Measurements from ENCODE around the gene HES4.

GRCh38 chr1:980602-981395 is 19.1 kb downstream of the HES4 start:
- TF ChIP-seq EZH2phosphoT487 (IDR thresholded peaks at IDR 0.05; ENCODE audit: borderline replicate concordance, low read depth) (no peak), EP300 (IDR thresholded peaks at IDR 0.05; ENCODE audit: borderline replicate concordance in 1 of 2, low read depth in 1 of 2, low read length in 1 of 2) (no peak), POLR2AphosphoS5 (IDR thresholded peaks at IDR 0.05; ENCODE audit: low read depth, low read length) (no peak), MEF2A (IDR thresholded peaks at IDR 0.05; ENCODE audit: borderline replicate concordance, low read depth) (no peak), RCOR1 (IDR thresholded peaks at IDR 0.05; ENCODE audit: low read length) (no peak), JUND (IDR thresholded peaks at IDR 0.05) (no peak), REST (IDR thresholded peaks at IDR 0.05; ENCODE audit: low read depth, low read length) (no peak), RAD21 (IDR thresholded peaks at IDR 0.05; ENCODE audit: low read length) (no peak)
- TF ChIP-seq, protein P1, sequence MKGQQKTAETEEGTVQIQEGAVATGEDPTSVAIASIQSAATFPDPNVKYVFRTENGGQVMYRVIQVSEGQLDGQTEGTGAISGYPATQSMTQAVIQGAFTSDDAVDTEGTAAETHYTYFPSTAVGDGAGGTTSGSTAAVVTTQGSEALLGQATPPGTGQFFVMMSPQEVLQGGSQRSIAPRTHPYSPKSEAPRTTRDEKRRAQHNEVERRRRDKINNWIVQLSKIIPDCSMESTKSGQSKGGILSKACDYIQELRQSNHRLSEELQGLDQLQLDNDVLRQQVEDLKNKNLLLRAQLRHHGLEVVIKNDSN (IDR thresholded peaks at IDR 0.05; ENCODE audit: borderline replicate concordance, low read depth), result no peak
- TF ChIP-seq, protein P2, sequence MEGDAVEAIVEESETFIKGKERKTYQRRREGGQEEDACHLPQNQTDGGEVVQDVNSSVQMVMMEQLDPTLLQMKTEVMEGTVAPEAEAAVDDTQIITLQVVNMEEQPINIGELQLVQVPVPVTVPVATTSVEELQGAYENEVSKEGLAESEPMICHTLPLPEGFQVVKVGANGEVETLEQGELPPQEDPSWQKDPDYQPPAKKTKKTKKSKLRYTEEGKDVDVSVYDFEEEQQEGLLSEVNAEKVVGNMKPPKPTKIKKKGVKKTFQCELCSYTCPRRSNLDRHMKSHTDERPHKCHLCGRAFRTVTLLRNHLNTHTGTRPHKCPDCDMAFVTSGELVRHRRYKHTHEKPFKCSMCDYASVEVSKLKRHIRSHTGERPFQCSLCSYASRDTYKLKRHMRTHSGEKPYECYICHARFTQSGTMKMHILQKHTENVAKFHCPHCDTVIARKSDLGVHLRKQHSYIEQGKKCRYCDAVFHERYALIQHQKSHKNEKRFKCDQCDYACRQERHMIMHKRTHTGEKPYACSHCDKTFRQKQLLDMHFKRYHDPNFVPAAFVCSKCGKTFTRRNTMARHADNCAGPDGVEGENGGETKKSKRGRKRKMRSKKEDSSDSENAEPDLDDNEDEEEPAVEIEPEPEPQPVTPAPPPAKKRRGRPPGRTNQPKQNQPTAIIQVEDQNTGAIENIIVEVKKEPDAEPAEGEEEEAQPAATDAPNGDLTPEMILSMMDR (IDR thresholded peaks at IDR 0.05), result no peak
- TF ChIP-seq, protein P3, sequence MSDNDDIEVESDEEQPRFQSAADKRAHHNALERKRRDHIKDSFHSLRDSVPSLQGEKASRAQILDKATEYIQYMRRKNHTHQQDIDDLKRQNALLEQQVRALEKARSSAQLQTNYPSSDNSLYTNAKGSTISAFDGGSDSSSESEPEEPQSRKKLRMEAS (IDR thresholded peaks at IDR 0.05; ENCODE audit: low read depth), result no peak
